Measurements from ENCODE around the gene FAM149A.

DNA sequence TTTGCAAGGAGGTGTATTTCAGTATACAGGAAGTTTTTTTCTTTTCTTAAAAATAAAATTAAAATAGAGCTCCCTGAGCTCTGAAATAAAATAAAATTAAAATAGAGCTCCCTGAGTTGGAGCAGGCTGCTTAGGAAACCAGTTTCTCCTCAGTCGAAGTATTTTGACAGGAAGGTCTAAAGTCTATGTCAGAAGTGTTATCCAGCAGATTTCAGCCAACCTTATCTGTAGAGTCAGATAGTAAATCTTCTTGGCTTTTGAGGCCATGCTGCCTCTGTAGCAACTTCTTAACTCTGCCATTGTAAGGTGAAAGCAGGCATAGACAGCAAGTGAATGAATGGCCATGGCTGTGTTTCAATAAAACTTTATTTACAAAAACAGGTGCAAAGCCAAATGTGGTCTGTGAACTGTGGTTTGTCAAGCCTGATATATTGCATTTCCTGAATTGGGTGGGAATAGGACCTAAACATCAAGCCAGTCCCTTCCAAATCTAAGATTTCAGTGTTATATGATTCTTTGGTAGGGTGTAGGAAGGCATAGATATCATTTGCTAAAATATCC lies 113.3 kb downstream of the FAM149A start:
- TF ChIP-seq CTCF (IDR thresholded peaks at IDR 0.05) (no peak), POLR2A (IDR thresholded peaks at IDR 0.05) (no peak)

Measured in thyroid gland (tissue), 4 donors.